Mucosa of rectum (tissue), 2 donors: ENCODE measurements around the gene KPNA5.
"Not testable (repeated sequence)": the region's sequence is repeated elsewhere in the genome, so short reads cannot be mapped to it uniquely, and the experiment has no call there.

Experiments used
- H3K27ac ChIP-seq, 2 donors: one replicate each; pipeline ENCODE4 v1.7.0; 2013; ENCODE audit warnings: inconsistent platforms in 2 of 2, low read depth in 2 of 2, low read length in 2 of 2
- H3K27me3 ChIP-seq, 2 donors: one replicate each; pipeline ENCODE4 v1.7.0; 2013; ENCODE audit warnings: low read length in 2 of 2; ENCODE audit not compliant: control insufficient read depth in 2 of 2, insufficient read depth in 2 of 2
- H3K36me3 ChIP-seq, 2 donors: one replicate each; pipeline ENCODE4 v1.7.0; 2013; ENCODE audit warnings: low read length in 2 of 2; ENCODE audit not compliant: control insufficient read depth in 2 of 2, insufficient read depth in 2 of 2
- H3K4me1 ChIP-seq, 2 donors: one replicate each; pipeline ENCODE4 v1.7.0; 2013; ENCODE audit warnings: low read length in 2 of 2, mild to moderate bottlenecking in 1 of 2; ENCODE audit not compliant: control insufficient read depth in 2 of 2, insufficient read depth in 2 of 2
- H3K4me3 ChIP-seq, 2 donors: one replicate each; pipeline ENCODE4 v1.7.0; 2013; ENCODE audit warnings: low read length in 2 of 2
- H3K9ac ChIP-seq, 2 donors: one replicate each; pipeline ENCODE4 v1.7.0; 2013; ENCODE audit warnings: low read length in 2 of 2, low read depth in 1 of 2, mild to moderate bottlenecking in 1 of 2
- H3K9me3 ChIP-seq, 2 donors: one replicate each; pipeline ENCODE4 v1.7.0; 2013; ENCODE audit warnings: low read length in 2 of 2; ENCODE audit not compliant: control insufficient read depth in 2 of 2
- donor health status: healthy.
- donor health status: Normal muscosa, but diverticular disease.

Gene KPNA5

GRCh38 chr6:116665464-116665863, 15.5 kb upstream of the KPNA5 start:
- no peak overlapping the region for H3K9ac ChIP-seq
- no peak overlapping the region for H3K4me3 ChIP-seq
- peaks cover 6 to 10% of the 10 kb centered on the region in 2 donors for H3K4me1 ChIP-seq
- H3K36me3 ChIP-seq: no peaks in the 10 kb centered on the region
- no peak overlapping the region for H3K27ac ChIP-seq
- no peaks in the 10 kb centered on the region for H3K9me3 ChIP-seq
- no peaks in the 10 kb centered on the region for H3K27me3 ChIP-seq

GRCh38 chr6:116666869-116667268, 14.1 kb upstream of the KPNA5 start:
- no peaks in the 10 kb centered on the region for H3K9me3 ChIP-seq
- H3K4me1 ChIP-seq: peaks cover 6 to 10% of the 10 kb centered on the region in 2 donors
- H3K27me3 ChIP-seq: no peaks in the 10 kb centered on the region
- H3K9ac ChIP-seq: no peak overlapping the region
- no peak overlapping the region for H3K27ac ChIP-seq
- H3K36me3 ChIP-seq: no peaks in the 10 kb centered on the region
- no peak overlapping the region for H3K4me3 ChIP-seq

- Histone ChIP-seq H3K9ac (peak overlapping the region; percentile 91 to 97), H3K9me3 (no peaks in the 10 kb centered on the region), H3K4me3 (peak overlapping the region; percentile 99), H3K4me1 (peaks cover 6 to 10% of the 10 kb centered on the region in 2 donors), H3K27ac (no peak overlapping the region), H3K36me3 (no peaks in the 10 kb centered on the region), H3K27me3 (no peaks in the 10 kb centered on the region)
These were observed 13.4 kb upstream of the KPNA5 start for GRCh38 chr6:116667623-116668022.

- Histone ChIP-seq H3K27ac (no peak overlapping the region), H3K4me1 (peaks cover 0 to 7% of the 10 kb centered on the region in 2 donors), H3K4me3 (no peak overlapping the region)
These were observed 8.7 kb upstream of the KPNA5 start for GRCh38 chr6:116672306-116672705.

GRCh38 chr6:116676021-116676420, 5.0 kb upstream of the KPNA5 start:
- Histone ChIP-seq H3K9me3 (no peaks in the 10 kb centered on the region), H3K27me3 (no peaks in the 10 kb centered on the region), H3K9ac (no peak overlapping the region), H3K4me1 (peaks cover 0 to 3% of the 10 kb centered on the region in 2 donors), H3K27ac (no peak overlapping the region), H3K36me3 (no peaks in the 10 kb centered on the region), H3K4me3 (no peak overlapping the region)

More at GRCh38 chr6:116672306-116672705, 8.7 kb upstream of the KPNA5 start:
- H3K36me3 ChIP-seq: no peaks in the 10 kb centered on the region
- H3K9me3 ChIP-seq: no peaks in the 10 kb centered on the region
- no peaks in the 10 kb centered on the region for H3K27me3 ChIP-seq
- H3K9ac ChIP-seq: no peak overlapping the region

GRCh38 chr6:116682334-116682712, 1.3 kb downstream of the KPNA5 start:
- H3K9ac ChIP-seq: no peak overlapping the region
- peaks cover 0 to 2% of the 10 kb centered on the region in 2 donors for H3K36me3 ChIP-seq
- peaks cover 3 to 4% of the 10 kb centered on the region in 2 donors for H3K4me1 ChIP-seq
- H3K27me3 ChIP-seq: no peaks in the 10 kb centered on the region
- H3K9me3 ChIP-seq: no peaks in the 10 kb centered on the region
- no peak overlapping the region for H3K27ac ChIP-seq
- peak overlapping the region in 1 of 2 donors; percentile 53 for H3K4me3 ChIP-seq

GRCh38 chr6:116685437-116685993, 4.5 kb downstream of the KPNA5 start:
- Histone ChIP-seq H3K9ac (no peak overlapping the region), H3K36me3 (peaks cover 0 to 2% of the 10 kb centered on the region in 2 donors), H3K27ac (no peak overlapping the region), H3K4me3 (no peak overlapping the region), H3K27me3 (no peaks in the 10 kb centered on the region), H3K9me3 (no peaks in the 10 kb centered on the region), H3K4me1 (peaks cover 0 to 4% of the 10 kb centered on the region in 2 donors)

- not testable (repeated sequence) for H3K9me3 ChIP-seq, H3K27ac ChIP-seq, H3K4me1 ChIP-seq, H3K27me3 ChIP-seq, H3K4me3 ChIP-seq, H3K36me3 ChIP-seq, H3K9ac ChIP-seq
These were observed 5.6 kb downstream of the KPNA5 start for GRCh38 chr6:116686475-116687101.

GRCh38 chr6:116691154-116691553, 10.1 kb downstream of the KPNA5 start:
- no peaks in the 10 kb centered on the region for H3K4me1 ChIP-seq
- no peak overlapping the region for H3K27ac ChIP-seq
- H3K27me3 ChIP-seq: no peaks in the 10 kb centered on the region
- H3K9me3 ChIP-seq: no peaks in the 10 kb centered on the region
- no peak overlapping the region for H3K4me3 ChIP-seq
- H3K36me3 ChIP-seq: no peaks in the 10 kb centered on the region
- H3K9ac ChIP-seq: no peak overlapping the region

- not testable (repeated sequence) for H3K27ac ChIP-seq, H3K9me3 ChIP-seq, H3K27me3 ChIP-seq, H3K36me3 ChIP-seq, H3K4me1 ChIP-seq, H3K4me3 ChIP-seq, H3K9ac ChIP-seq
These were observed 11.9 kb downstream of the KPNA5 start for GRCh38 chr6:116692873-116693272.
